Effector CD4-positive, alpha-beta T cell (primary cell): ENCODE results near the gene TEAD3.

Source experiments
- DNase-seq: peaks from one replicate; pipeline ENCODE4 v3.0.0-alpha.2; 2020

Gene TEAD3

DNA sequence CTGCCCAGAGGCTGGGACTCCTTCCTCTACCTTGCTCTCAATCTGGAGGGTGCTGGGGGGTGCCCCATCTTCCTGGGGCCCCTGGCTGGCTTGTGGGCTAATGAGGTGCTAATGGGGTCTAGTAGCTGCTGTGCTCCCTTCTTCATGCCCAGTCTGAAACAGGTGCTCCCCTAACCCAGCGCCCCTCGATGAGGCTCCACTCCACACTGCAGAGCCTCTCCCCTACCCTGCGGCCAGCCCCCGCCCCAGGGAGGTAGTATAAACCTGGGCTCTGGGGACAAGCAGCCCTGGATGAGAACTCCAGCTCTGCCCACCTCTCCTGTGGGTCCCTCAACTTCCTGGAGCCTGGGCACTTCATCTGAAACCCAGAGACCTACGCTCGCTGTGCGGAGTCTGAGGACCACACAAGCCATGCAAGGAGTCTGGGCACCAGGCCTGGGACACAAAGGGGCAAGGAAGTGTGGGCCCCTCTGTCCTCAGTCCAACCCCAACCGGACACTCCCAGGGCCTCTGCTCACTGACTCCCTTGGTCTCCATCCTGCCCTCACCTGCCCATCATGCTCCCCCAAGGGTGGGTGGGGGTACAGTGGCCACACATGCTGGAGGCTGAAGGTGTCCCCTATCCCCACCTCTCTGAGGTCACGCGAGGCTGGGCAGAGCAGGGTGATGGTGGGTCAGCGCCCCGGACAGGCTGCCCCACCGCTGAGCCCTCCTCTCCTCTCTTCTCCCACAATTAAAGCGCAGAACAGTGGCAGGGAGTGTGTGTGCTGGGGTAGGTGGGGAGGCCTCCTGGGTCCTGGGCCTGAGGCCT is 22.5 kb downstream of the TEAD3 start:
- DNase-seq: no peak

DNA sequence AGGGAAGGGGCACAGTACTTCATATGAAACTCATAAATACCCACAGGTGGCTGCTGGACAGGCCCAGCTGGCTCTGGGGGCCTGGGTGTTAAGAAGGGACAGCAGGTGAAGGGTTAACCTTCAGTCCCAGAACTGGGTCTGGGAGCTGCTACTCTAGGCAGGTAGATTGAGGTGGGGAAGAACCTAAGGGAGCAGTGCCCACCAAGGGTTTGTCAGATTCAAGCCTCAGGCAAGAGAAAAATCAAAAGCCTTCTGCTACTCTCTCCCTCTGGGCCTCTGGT is 23.1 kb downstream of the TEAD3 start:
- DNase-seq: no peak

- no peak for DNase-seq
Measured at GRCh38 chr6:35473075-35473849, 23.6 kb downstream of the TEAD3 start.

DNA sequence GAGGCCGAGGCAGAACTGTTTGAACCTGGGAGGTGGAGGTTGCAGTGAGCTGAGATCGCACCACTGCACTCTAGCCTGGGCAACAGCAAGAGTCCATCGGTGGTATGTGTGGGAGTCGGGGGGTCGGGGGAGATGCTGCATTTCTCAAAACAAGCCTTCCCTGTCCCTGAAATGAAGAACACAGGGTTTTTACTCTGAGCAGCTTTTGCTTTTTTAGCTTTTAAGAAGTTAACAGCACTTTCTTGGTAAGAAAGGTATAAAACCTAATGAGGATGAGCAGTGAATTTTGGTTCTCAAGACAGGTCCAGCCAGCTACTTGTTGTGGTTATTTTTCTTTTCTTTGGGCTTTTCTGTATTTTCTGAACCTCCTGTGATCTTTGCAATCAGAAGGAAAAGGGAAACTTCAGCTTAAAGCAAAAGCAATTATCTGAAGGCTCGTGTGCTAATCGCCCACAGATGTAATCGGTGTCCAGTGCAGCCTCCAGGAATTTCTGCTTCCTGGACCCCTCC is 25.0 kb downstream of the TEAD3 start:
- DNase-seq: no peak

- DNase-seq: no peak
Measured at GRCh38 chr6:35470663-35471120, 26.2 kb downstream of the TEAD3 start.

GRCh38 chr6:35469751-35470662 is 26.9 kb downstream of the TEAD3 start:
- no peak for DNase-seq

GRCh38 chr6:35468980-35469750 is 27.7 kb downstream of the TEAD3 start:
- DNase-seq: no peak

DNA sequence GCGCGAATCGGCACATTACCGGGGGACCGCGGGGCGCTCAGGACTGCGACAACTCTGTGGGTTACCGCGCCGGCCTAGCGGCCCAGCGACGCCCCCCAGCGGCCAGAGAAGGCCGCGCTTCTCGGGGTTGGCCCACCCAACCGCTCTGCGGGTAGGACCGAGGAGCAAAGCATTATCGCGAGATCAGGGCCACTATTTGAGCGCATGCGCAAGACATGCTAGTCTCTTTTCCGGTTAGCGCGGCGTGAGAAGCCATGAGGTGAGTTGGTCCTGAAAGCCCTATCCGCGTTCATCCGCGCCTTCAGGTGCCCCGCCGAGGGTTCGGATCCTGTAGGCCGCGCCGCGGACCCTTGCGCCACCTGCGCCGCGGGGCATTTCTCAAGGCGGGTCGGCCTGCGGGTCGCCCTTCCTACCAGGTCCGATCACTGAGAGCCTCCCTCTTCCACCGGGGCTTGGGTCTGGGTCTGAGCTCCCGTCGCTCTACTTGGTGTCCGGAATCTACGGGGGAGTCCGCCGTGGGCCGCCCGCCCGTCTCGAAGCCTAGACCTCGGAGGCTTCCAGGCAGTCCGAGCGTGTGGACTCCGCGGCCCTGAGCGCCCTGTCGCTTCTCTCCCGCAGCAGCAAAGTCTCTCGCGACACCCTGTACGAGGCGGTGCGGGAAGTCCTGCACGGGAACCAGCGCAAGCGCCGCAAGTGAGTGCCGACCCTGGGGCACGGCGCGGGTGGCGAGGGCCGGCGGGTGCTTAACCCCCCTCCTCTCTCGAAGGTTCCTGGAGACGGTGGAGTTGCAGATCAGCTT is 28.5 kb downstream of the TEAD3 start, which contains the start of gene RPL10A:
TSS of gene RPL10A (plus strand) at position 221 of the 799 bp plus-strand sequence. CDS start at position 255, 34 bp downstream.
- peak; percentile 95 for DNase-seq

GRCh38 chr6:35465646-35466045 is 31.2 kb downstream of the TEAD3 start:
- no peak for DNase-seq

DNA sequence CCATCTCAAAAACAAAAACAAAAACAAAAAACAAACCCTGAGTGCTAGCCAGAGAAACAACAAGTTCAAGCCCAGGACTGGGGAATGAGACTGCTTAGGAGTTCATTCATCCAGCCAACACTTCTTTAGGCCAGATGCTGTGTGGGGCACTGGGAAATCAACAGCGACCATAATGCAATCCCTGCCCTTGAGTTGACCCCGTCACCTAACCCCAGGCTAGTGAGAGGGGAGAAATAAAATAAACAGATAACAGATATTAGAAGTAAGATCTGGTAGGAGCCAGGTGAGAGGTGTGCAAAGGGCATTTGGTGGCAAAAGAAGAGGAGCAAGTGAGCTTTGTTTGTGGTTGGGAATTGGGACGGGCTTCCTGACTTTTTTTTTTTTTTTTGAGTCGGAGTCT is 33.6 kb downstream of the TEAD3 start:
- DNase-seq: no peak

DNA sequence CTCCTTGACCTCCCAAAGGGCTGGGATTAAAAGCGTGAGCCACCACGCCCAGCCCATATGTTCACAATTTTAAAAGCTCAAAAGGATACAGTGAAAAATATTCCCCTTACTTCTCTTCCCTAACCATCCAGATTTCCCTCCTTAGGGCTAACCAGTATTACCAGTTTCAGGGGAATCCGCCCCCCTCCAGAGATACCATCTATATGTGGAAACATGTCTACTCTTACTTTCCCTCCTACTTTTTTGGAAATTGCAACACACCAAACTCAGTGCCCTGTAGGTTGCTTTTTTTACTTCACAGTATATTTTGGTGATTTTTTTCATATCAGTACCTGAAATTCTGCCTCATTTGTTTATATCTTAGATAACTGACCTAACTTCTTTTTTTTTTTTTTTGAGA is 35.6 kb downstream of the TEAD3 start:
- DNase-seq: no peak

DNA sequence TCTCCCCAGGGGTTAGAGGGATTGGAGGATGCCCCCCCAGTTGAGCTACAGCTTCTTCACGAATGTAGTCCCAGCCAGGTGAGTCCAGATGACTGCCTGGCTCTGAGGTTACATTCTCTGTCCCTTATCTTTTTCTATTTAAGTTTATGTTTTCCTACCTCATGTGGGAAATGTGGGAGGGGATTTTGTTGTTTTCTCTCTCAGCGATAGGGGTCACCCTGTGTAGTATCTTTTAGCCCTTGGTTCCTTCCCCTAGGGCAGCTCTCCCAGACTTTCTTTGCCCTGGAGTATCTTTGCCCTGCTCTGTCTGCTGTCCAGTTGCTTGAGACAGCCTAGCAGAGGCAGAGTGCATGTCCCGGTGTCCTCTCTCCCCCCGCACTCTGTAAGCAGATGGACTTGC is 39.0 kb downstream of the TEAD3 start:
- no peak for DNase-seq

GRCh38 chr6:35454391-35455110 is 42.3 kb downstream of the TEAD3 start:
- no peak for DNase-seq

DNA sequence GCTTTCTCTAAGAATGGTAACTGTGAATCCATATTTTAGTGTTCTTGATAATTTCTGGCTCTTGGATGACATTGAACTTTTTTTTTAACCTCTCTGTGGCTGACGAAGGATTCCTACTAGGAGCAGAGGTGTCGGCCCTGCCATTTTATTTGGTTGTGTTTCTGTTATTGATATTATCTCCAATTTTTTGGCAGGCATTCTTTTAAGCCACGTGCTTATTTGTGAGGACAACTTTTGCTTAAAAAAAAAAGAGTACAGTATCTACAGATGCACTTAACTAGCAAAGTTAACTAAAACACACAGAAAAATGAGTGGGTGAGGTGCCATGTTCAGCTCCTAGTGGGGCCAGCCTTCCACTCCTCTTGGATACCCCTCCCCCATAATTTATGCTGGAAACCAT is 43.6 kb downstream of the TEAD3 start:
- DNase-seq: no peak

DNA sequence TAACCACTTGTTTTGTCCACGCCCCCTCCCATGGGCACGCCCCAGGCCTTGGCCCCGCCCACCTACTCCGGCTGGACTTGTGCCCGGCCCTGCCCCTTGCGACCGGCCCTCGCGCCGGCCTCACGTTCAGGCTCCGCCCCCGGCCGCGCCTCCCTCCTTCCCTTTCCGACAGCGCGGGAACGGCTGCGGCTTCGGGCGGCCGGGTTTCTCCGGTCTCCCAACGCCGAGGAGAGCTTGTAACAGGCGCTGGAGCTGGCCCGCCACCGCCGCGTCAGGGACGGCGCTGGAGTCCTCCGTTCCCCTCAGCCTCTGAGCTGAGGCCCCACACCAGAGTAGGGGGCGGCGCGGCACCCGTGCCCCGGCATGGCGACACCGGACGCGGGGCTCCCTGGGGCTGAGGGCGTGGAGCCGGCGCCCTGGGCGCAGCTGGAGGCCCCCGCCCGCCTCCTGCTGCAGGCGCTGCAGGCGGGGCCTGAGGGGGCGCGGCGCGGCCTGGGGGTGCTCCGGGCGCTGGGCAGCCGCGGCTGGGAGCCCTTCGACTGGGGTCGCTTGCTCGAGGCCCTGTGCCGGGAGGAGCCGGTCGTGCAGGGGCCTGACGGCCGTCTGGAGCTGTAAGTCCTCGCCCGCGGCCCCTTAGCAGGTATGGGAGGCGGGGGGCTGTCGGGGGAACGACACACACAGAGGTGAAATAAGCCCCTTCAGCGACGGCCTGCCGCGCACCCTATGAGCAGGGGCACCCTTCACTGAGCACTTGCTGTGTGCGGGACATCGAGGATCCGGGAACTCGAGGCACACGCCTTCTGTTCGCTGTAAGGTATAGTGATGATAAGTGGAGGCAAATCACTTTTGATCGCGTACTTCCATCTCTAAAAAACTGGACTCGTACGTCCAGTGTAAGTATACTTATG is 44.4 kb downstream of the TEAD3 start, which contains the start of gene FANCE:
TSS of gene FANCE (plus strand) at position 156 of the 908 bp plus-strand sequence. CDS start at position 364, 208 bp downstream.
- peak; percentile 80 for DNase-seq

GRCh38 chr6:35451354-35452182 is 45.3 kb downstream of the TEAD3 start:
- no peak for DNase-seq

- DNase-seq: peak; percentile 27
Measured at GRCh38 chr6:35449287-35449881, 47.5 kb downstream of the TEAD3 start.

GRCh38 chr6:35448191-35448590 is 48.7 kb downstream of the TEAD3 start:
- no peak for DNase-seq
